Measurements from ENCODE around the gene GAD2.

Gene GAD2

DNA sequence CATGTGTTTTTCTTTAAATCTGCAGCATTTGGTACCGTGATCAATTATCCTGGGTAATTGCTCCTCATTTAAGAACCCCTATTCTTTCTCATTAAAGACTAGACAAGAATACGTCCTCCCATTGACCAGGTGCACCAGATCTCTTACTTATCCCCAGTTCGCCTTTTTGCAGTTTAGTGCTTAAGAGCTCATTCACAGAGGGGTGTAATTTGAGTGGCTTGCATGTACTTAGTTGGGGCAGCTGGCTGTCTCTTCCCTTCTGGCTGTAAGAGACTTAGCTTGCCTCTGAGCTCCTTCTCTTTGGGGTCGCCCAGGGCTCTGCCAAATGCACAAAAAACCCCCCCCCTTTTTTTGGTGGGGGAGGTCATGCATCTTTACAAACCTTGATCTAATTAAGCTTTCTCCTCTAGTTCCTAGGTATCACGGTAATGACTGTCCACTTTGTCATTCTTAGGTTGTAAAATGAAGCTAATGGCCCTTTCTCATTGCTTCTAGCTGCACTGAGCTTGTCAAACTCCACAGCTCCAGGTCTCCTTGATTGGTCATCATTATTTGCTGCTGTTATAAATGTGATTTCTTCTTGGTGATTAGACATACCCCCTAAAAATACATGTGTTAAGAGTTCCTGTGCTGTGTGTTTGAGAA lies 26.3 kb downstream of the GAD2 start:
- TF ChIP-seq, protein P1, sequence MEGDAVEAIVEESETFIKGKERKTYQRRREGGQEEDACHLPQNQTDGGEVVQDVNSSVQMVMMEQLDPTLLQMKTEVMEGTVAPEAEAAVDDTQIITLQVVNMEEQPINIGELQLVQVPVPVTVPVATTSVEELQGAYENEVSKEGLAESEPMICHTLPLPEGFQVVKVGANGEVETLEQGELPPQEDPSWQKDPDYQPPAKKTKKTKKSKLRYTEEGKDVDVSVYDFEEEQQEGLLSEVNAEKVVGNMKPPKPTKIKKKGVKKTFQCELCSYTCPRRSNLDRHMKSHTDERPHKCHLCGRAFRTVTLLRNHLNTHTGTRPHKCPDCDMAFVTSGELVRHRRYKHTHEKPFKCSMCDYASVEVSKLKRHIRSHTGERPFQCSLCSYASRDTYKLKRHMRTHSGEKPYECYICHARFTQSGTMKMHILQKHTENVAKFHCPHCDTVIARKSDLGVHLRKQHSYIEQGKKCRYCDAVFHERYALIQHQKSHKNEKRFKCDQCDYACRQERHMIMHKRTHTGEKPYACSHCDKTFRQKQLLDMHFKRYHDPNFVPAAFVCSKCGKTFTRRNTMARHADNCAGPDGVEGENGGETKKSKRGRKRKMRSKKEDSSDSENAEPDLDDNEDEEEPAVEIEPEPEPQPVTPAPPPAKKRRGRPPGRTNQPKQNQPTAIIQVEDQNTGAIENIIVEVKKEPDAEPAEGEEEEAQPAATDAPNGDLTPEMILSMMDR (IDR thresholded peaks at IDR 0.05; ENCODE audit: low read depth, low read length) = no peak
- DNase-seq (ENCODE audit: extremely low read depth, low read depth) = no peak

DNA sequence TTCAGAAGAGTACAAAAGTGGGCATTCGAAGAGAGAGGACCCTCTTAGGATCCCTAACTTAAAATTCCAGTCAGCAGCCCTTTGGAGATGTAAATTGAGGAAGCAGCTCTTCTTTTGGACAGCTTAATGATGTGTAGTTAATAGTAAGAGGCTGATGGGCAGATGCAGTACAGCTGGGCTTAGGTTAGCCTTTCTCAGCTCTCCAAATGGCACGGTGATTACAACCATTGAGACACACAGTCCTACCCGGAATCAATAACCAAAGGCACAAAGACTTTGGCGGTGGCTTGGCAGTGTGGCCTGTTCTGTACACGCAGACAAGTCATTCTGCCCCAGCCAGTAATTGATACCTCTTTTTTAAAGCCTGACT lies 26.8 kb downstream of the GAD2 start:
- TF ChIP-seq, protein P1 (IDR thresholded peaks at IDR 0.05; ENCODE audit: low read depth, low read length) = no peak
- DNase-seq (ENCODE audit: extremely low read depth, low read depth) = no peak

DNA sequence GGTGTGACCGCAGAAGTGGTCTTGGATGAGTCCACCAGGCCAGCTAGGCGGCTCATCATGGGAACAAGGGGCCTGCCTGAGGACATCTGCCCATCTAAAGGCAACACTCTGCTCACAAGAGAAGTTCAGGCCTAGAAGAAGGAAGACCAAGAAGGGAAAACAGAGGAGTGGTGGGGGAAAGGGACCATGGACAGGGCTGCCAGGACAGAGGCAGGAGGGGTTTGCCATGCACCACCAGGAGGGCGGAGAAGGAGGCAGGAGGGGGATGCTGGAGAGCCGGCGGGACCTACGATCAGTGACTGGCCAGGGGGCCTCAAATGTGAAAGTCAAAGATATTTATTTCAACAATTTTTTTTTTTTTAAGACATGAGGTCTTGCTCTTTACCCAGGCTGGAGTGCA lies 33.1 kb downstream of the GAD2 start:
- TF ChIP-seq, protein P1 (IDR thresholded peaks at IDR 0.05; ENCODE audit: low read depth, low read length) = no peak
- no peak for DNase-seq (ENCODE audit: extremely low read depth, low read depth)

DNA sequence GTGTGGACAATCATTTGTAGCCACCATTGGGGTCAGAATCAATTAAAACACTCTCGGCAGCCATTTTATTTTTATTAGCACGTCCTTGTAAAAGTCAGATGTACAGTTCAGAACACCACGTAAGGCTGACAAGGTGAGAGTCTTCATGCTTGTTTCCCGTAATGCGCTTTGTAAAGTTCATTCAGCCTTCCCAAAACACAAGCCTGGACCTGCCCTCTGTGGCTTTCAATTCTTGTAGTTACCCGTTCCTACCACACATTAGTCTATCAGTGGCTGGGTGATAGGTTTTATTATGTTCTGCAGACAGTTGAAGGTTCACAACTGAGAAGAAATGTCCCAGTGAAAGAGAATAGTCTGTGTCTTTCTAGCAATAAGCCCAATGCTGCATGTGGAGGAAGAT lies 35.4 kb downstream of the GAD2 start:
- no peak for DNase-seq (ENCODE audit: extremely low read depth, low read depth)
- TF ChIP-seq, protein P1 (IDR thresholded peaks at IDR 0.05; ENCODE audit: low read depth, low read length) = no peak

DNA sequence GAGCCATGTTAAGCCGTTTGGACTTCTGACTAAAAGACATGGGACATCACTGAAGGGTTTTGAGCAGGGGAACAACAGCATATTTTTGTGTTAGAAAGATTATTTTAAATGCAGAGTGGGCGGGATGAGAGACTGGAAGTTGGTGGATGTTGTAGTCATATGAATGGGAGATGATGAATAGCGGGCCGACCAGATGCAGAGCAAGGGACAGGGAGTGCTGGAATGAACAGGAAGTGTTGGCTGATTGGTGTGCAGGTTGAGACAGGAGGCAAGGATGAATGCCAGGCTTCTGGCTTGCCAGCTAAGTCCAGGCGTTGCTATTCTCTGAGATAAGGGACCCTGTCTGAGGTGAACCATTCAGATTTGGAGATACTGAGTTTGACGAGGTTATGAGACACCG lies 38.0 kb downstream of the GAD2 start:
- TF ChIP-seq, protein P1 (IDR thresholded peaks at IDR 0.05; ENCODE audit: low read depth, low read length) = no peak
- no peak for DNase-seq (ENCODE audit: extremely low read depth, low read depth)

DNA sequence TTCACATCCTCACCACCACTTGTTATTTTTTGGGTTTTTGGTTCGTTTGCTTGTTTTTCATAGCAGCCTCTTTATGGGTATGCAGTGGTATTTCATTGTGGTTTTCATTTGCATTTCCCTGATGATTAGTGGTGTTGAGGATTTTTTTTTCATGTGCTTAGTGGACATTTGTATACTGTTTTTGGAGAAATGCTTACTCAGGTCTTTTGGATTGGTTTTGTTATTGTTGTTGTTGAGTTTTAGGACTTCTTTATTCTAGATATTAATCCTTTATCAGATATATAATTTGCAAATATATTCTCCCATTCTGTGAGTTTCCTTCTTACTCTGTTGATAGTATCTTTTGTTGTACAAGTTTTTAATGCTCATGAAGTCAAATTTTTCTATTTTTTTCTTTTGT lies 42.8 kb downstream of the GAD2 start:
- TF ChIP-seq, protein P1 (IDR thresholded peaks at IDR 0.05; ENCODE audit: low read depth, low read length) = no peak
- no peak for DNase-seq (ENCODE audit: extremely low read depth, low read depth)

DNA sequence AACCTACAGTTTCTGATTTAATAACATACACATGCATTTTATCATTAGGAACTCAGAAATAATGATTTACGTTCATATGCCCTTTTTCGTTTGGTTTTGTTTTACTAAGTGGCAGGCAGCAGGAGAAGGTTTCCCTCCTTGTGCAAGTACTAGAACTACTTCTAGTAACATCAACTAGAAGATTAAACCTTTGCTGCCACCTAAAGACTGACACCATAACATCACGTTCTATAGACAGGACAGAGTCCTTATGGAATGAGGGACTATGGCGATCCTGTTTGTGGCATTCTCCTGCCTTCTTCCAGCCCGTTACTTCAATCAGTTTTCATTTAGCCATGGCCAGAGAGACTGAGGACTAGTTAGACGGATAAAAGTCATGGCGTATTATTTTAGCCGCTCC lies 53.2 kb downstream of the GAD2 start:
- TF ChIP-seq, protein P1 (IDR thresholded peaks at IDR 0.05; ENCODE audit: low read depth, low read length) = no peak; the same call in 1 of the 2 replicates
- no peak for DNase-seq (ENCODE audit: extremely low read depth, low read depth)
